C4-2B (cell line): ENCODE data around the gene ELAVL1.

ENCODE experiments used
- H3K27ac ChIP-seq: fragments of 450-650 bp; 2 replicates; pipeline ENCODE4 v1.5.1; 2017
- CTCF ChIP-seq: fragments of 450-650 bp; conservative IDR thresholded peaks from 2 replicates; pipeline ENCODE4 v1.5.1; 2017; ENCODE audit warnings: mild to moderate bottlenecking
- ZFX ChIP-seq: fragments of 450-650 bp; IDR thresholded peaks from 2 replicates; pipeline ENCODE4 v1.6.1; 2017

The ELAVL1 gene

DNA sequence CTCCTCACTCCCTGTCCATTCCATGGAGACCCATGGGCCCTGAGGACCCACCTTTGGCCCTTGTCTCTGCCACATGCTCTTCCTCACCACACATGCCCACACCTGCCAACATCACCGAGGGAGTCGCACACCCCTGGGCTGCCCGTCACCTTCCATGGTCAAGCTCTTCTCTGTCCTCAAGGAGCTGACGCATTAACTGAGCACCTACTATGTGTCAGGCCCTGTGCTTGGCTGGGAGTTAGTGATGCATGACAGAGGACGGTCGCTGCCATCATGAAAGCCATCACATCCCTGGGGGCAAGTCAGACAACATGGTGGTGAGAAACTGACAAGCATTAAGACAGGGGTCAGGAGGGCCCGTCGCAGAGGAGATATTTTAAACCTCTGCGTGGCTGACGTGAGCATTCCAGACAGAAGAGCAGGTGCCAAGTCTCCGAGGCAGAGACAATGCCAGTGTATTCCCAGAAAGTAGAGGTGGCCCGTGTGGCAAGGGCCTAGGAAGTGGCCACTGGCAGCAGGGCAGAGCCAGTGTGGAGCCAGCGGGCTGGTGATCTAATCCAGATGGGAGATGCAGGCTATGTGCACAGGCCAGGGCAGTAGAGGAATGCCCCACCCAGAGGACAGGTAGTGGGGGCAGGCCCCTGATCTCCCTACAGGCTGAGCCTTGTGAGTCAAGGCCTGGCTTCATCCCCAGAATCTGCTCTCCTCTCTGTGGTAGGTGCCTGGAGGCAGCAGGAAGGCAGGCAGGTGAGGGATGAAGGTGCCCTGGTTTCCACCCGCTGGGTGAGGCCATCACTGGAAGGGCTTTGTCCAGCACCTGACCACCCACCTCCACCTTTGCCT, 21.2 kb downstream of the ELAVL1 start:
- TF ChIP-seq ZFX (no peak), CTCF (no peak)

GRCh38 chr19:7983286-7983950, 22.0 kb downstream of the ELAVL1 start:
- TF ChIP-seq ZFX (no peak), CTCF (no peak)
- no peak overlapping the region for H3K27ac ChIP-seq

More for the DNA sequence above, 21.2 kb downstream of the ELAVL1 start:
- H3K27ac ChIP-seq: no peak overlapping the region

DNA sequence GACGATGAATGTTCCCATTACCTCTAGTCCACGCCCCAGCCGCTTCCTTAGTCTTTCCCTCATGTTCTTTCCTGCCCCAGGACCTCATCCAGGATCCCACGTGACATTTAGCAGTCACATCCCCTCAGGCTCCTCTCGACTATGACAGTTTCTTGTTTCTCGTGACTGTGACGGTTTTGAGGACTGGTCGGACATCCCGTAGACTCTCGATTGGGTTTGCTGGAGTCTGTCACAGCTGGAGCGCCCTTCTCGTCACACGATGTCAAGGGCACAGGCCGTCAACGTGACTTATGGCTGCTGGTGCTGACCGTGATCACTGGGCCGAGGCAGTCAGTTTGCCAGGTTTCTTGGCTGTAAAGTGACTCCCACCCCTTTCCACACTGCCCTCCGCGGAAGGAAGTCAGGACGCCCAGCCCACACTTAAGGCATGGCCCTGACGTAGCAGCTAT, 22.8 kb downstream of the ELAVL1 start:
- TF ChIP-seq CTCF (no peak), ZFX (no peak)
- H3K27ac ChIP-seq: no peak overlapping the region

- no peak overlapping the region for H3K27ac ChIP-seq
- TF ChIP-seq ZFX (no peak), CTCF (no peak)
Observed at GRCh38 chr19:7982103-7982502, 23.3 kb downstream of the ELAVL1 start.

GRCh38 chr19:7981661-7982060, 23.8 kb downstream of the ELAVL1 start:
- H3K27ac ChIP-seq: no peak overlapping the region
- no peak for TF ChIP-seq ZFX
- no peak for TF ChIP-seq CTCF

DNA sequence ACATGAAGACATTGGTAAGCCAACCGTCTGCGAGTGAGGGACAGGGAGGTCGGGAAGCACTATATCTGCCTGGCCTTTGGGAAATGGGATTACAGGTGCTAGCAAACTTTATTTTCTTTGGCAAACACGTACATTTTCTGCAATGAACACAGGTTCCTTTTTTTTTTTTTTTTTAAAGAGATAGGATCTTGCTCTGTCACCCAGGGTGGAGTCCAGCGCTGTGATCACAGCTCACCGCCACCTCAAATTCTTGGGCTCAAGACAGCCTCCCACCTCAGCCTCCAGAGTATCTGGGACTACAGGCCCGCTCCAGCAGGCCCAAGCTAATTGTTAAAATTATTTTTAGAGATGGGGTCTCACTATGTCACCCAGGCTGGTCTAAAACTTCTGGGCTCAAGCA, 24.2 kb downstream of the ELAVL1 start:
- TF ChIP-seq ZFX (no peak), CTCF (no peak)
- H3K27ac ChIP-seq: no peak overlapping the region

DNA sequence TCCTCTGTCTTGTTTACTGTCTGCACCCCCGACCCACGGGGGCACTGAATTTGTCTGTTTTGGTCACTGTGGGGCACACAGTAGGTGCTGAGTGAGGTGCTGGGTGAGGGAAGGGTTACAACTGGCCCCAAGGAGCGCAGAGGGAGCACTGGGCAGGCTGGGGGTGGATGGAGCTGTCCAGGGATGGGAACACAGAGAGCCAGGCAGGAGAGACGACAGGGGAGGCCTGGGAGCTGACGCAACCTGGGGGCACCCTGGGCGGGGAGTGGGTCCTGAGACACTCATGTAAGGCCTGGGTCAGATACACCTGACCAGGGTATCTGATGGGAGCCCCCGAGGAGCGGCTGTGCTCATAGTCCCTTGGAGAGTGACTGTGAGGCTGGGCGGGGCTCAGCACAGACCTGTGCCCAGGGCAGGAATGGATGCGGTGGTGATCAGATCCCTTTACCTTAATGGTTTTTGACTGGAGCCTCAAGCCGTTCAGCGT, 24.8 kb downstream of the ELAVL1 start:
- no peak overlapping the region for H3K27ac ChIP-seq
- TF ChIP-seq ZFX: no peak
